HG03139 (cell line): Measurements from ENCODE around the gene UBE2E1.
"Not testable (repeated sequence)": the region's sequence is repeated elsewhere in the genome, so short reads cannot be mapped to it uniquely, and the experiment has no call there.

ENCODE experiments used
- ATAC-seq: cut with Tn5 transposase; IDR thresholded peaks from one replicate; pipeline ENCODE4 v1.9.1; 2021; ENCODE audit not compliant: unreplicated experiment

The UBE2E1 gene

DNA sequence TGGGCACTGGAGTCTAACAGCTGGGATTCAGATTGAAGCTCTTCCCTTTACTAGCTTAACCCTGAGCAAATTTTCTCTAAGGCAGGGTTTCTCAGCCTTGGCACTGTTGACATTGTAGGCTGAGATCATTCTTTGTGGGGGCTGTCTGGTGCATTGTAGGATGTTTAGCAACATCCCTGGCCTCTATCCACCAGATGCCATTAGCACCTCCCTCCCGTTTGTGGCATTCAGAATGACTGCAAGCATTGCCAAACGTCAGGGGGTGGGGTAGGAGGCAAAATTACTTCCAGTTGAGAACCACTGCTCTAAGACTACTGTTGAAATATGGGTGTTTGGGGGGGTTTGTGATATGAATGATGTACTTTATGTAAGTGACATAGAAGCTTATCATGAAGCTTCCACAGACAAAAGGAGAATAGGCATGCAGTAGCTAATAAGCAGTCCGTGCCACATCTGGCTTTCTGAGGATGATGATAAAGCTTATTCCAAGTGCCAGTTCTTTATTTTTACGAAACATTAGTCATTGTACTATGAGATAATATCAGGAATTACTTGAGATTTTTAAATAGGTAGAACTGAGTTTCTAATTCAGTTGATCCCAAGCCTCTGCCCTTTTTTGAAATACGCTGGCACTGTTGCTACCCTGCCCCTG, 71.7 kb downstream of the UBE2E1 start:
- no peak for ATAC-seq

GRCh38 chr3:23879485-23879884, 73.7 kb downstream of the UBE2E1 start:
- ATAC-seq = no peak

GRCh38 chr3:23880703-23881339, 75.1 kb downstream of the UBE2E1 start:
- no peak for ATAC-seq

DNA sequence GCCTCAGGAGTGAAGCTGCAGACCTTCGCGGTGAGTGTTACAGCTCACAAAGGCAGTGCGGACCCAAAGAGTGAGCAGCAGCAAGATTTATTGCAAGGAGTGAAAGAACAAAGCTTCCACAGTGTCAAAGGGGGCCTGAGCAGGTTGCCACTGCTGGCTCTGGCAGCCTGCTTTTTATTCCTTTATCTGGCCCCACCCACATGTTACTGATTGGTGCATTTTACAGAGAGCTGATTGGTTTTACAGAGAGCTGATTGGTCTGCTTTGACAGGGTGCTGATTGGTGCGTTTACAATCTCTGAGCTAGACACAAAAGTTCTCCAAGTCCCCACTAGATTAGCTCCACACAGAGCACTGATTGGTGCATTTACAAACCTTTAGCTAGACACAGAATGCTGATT, 76.2 kb downstream of the UBE2E1 start:
- ATAC-seq = not testable (repeated sequence)

GRCh38 chr3:23882487-23882918, 76.7 kb downstream of the UBE2E1 start:
- no peak for ATAC-seq

GRCh38 chr3:23884481-23884880, 78.7 kb downstream of the UBE2E1 start:
- no peak for ATAC-seq

- no peak for ATAC-seq
These were observed 79.5 kb downstream of the UBE2E1 start for GRCh38 chr3:23885210-23885609.

GRCh38 chr3:23886311-23886710, 80.6 kb downstream of the UBE2E1 start:
- ATAC-seq = no peak

DNA sequence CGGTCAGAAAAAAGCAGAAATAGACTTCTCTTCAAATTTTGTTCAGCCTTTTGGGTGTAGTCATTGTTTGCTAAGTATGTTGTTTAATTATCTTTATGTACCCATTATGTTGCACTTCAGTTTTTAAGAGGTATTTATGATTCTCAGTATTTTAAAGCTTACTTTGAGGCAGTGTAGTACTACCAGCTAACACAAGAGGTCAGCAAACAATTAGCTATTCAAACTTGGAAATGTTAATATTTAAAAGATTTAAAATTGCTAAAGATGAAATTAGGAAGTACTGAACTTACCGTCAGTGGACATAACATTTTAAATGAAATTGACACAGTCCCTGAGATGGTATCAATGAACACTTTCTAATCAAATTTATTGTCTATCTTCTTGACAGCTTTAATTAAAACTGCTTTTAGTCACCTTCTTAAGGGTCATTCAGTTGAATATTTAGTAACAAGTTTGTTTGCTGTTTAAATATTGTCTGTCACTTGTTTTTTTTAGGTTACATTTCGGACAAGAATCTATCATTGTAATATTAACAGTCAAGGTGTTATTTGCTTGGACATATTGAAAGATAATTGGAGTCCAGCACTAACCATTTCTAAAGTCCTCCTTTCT, 83.0 kb downstream of the UBE2E1 start:
- ATAC-seq = no peak

DNA sequence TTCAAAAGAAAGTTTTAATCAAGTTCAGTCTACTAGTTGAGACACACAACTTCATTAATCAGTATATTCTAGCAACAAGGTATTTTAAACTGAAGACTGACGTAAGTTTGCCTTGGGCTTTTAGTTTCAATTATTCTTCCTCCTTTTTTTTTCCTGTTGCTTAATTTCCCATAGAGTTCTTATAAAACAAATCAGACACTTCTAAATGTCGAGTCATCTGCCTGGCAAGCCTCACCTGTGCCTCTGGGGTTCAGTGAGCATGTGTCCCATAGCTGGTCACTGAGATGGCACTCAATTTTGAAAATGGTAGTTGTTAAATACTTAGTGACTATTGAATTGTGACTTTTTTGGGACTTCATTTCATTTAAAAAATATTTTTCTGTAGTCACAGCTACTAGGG, 83.6 kb downstream of the UBE2E1 start:
- no peak for ATAC-seq

GRCh38 chr3:23889950-23890349, 84.2 kb downstream of the UBE2E1 start:
- no peak for ATAC-seq

GRCh38 chr3:23894254-23895061, 88.7 kb downstream of the UBE2E1 start:
- no peak for ATAC-seq

GRCh38 chr3:23895181-23895580, 89.4 kb downstream of the UBE2E1 start:
- no peak for ATAC-seq

DNA sequence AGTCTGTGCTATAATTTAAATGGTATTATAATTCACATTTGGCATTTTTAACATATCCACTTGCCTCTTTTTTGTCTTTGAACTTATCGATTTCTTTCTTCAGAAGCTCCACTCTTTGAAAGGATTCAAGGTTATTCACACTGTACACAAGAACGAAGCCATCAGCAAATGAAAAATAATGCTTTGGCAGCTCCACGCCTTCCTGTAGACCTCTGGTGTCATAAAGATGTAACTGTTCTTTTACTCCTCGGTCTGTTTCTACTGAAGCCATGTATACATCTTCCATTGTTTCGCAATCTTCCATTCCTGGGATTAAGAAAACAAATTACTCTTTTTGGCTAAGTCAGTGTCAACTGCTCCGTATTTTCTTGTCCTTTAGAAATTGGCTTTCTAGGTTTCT, 95.0 kb downstream of the UBE2E1 start:
- no peak for ATAC-seq

DNA sequence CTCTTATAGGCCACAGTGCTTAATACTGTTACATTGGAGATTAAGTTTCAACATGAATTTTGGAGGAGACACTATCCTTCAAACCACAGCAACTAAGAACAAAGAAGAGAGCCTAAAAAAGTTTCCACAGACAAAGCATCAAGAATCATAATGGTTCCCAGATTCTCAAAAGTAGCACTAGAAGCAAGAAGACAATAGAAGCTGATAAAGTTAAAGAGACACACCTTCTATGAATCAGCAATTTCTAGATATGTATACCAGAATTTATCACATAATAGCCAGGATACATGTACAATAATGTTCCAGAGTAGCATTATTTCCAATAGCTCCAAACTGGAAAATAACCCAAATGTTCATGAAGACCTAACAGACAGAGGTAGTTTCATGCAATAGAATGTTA, 98.8 kb downstream of the UBE2E1 start:
- ATAC-seq = no peak

- no peak for ATAC-seq
These were observed 103.6 kb downstream of the UBE2E1 start for GRCh38 chr3:23909341-23909740.

DNA sequence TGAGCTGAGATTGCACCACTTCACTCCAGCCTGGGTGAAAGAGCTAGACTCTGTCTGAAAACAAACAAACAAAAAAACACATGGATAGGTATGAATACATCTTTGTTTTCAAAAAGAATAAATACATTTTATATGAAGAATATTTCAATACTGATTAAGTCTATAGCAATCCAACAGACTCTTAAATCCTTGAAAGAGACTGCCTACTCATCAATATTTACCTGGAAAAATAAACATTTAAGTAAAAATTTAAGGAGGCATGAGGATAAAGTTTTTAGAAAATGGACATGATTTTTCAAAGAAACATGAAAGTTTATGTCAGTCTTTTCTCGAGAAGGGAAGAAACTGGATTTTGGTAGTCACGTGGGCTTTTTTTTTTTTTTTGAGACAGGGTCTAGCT, 105.6 kb downstream of the UBE2E1 start:
- ATAC-seq = no peak

GRCh38 chr3:23912335-23912734, 106.6 kb downstream of the UBE2E1 start:
- ATAC-seq = not testable (repeated sequence)

DNA sequence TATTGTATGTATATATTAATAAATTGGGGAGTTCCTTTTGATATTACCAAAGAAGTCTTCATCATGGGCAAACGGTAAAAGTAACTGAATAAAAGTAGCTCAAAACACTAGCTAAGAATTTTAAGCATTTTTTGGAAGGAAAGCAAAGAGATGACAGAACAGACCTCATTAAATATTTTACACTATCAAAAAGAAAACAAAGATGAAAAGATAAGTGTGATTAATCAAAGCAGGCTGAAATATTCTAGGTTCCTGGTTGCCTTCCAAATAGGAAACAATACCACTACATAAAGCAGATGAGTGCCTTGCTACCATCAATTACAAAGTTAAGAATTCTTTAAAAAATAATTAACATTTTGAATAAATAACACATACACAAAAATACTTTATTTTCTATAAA, 107.4 kb downstream of the UBE2E1 start:
- ATAC-seq = no peak

GRCh38 chr3:23913873-23914743, 108.4 kb downstream of the UBE2E1 start:
- no peak for ATAC-seq
